OCI-LY7 (cell line): ENCODE results near the gene KCNQ1.

Experiments
- CTCF ChIP-seq: fragments of 200-600 bp; sonication (generic); conservative IDR thresholded peaks from 2 replicates; pipeline ENCODE4 v1.5.1; 2014; ENCODE audit warnings: mild to moderate bottlenecking, antibody characterized with exemption, low read length, moderate library complexity, mixed read lengths
- EZH2phosphoT487 ChIP-seq: fragments of 200-600 bp; sonication (generic); IDR thresholded peaks from 2 replicates; pipeline ENCODE4 v1.6.1; 2018; ENCODE audit warnings: low read depth, borderline replicate concordance, mild to moderate bottlenecking, mixed run types, antibody characterized with exemption, low read length, moderate library complexity, mixed read lengths

GRCh38 chr11:2425506-2425905 is 19.3 kb upstream of the KCNQ1 start:
- no peak for TF ChIP-seq CTCF
- TF ChIP-seq EZH2phosphoT487, result no peak
